Activated CD4-positive, alpha-beta T cell treated with anti-CD3 and anti-CD28 coated beads, Interleukin-2, amount 10 ng/mL, durations not matched to agents 7 days and 5 days (primary cell): Measurements from ENCODE around the gene HABP2. TPM values are rescaled to one million over a fixed set of nuclear protein-coding genes. Genes with fewer than 3 reads are reported as not detected.

Source experiments
- CTCF ChIA-PET: fragments of 350-600 bp; sonication (Branson Sonifier 250); formaldehyde crosslinking; loops from one replicate; lab custom pipeline; 2021; ENCODE audit warnings: antibody characterized with exemption; lab: Charles Lee
- POLR2A ChIA-PET: fragments of 350-600 bp; sonication (Branson Sonifier 250); formaldehyde crosslinking; loops from one replicate; lab custom pipeline; 2021; ENCODE audit warnings: antibody characterized with exemption; lab: Charles Lee
- DNase-seq: peaks from one replicate; pipeline ENCODE4 v3.0.0-alpha.2; 2020
- H3K27ac Mint-ChIP-seq: one replicate; pipeline ENCODE4 v1.8.0; 2021; ENCODE audit warnings: mild to moderate bottlenecking, moderate library complexity, mixed read lengths
- H3K27me3 Mint-ChIP-seq: one replicate; pipeline ENCODE4 v1.8.0; 2021; ENCODE audit warnings: mixed read lengths
- H3K36me3 Mint-ChIP-seq: one replicate; pipeline ENCODE4 v1.8.0; 2021; ENCODE audit warnings: low read depth, mixed read lengths
- H3K4me1 Mint-ChIP-seq: one replicate; pipeline ENCODE4 v1.8.0; 2021; ENCODE audit warnings: mixed read lengths
- H3K4me3 Mint-ChIP-seq: one replicate; pipeline ENCODE4 v1.8.0; 2021; ENCODE audit warnings: mild to moderate bottlenecking, moderate library complexity, mixed read lengths
- H3K9me3 Mint-ChIP-seq: one replicate; pipeline ENCODE4 v1.8.0; 2021; ENCODE audit warnings: mixed read lengths
- total RNA-seq, 2 experiments: library from RNA; stranded (reverse); gene quantifications; one replicate each; pipeline ENCODE4 v1.2.3, GENCODE V29; 2021

HABP2 gene
- total RNA-seq: not detected

DNA sequence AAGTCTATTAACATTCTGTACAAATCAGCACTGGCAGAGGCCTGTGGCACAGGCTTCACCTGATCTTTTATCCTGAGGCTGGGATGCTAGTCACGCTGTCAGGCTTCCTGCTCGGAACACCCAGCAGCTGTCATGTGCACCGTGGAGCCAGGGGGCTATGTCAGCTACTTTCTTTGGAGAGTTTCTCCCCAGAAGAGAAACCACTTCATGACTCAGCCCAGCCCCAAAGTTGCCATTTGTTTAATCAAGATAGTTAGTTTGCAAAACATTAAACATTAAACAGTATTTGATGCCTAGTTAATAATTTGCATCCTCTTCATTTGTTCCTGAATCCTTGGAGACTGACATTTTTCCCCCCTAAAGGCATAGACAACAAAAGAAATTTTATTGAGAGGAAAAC, at the start of gene HABP2:
HABP2 (plus strand) TSS at position 353 of the 400 bp plus-strand sequence. CDS start 69 bp downstream, outside the sequence.
- H3K4me1 Mint-ChIP-seq: peaks cover 9% of the 10 kb centered on the region
- ChIA-PET CTCF (interaction anchor here (1.4 kb wide), 1 partner anchor 10 kb away, joined by 3 read pairs; no protein-coding TSS in a partner anchor), POLR2A (no interaction called here)
- no peak within 1 kb of the TSS for H3K4me3 Mint-ChIP-seq
- no peaks in the 10 kb centered on the region for H3K9me3 Mint-ChIP-seq
- no peak within 1 kb of the TSS for H3K27ac Mint-ChIP-seq
- no peaks in the 10 kb centered on the region for H3K36me3 Mint-ChIP-seq
- DNase-seq: no peak
- H3K27me3 Mint-ChIP-seq: peaks cover 19% of the 10 kb centered on the region

DNA sequence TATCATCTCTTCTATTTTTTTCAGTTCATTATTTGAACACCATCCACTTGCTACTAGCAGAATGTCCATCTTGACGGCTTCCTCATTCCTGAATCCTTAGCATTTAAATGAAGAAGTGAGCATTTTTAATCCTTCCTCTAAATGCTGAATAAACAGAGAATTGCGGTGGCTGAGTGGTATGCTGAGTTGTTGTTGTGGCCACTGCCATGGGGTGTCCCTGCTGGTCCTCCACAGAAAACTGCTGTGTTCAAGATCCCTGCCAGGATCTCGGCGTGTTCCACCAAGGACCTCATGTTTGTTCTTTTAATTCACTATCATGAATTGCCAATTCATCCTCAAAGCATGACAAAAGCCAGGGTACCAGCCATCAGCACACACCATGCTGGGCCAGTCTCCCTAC, 48.9 kb upstream of the HABP2 start:
- Mint-ChIP-seq H3K9me3 (no peaks in the 10 kb centered on the region), H3K4me3 (no peak overlapping the region), H3K27ac (no peak overlapping the region), H3K4me1 (peaks cover 2% of the 10 kb centered on the region), H3K36me3 (no peaks in the 10 kb centered on the region), H3K27me3 (peaks cover 6% of the 10 kb centered on the region)
- ChIA-PET CTCF (interaction anchor here (0.6 to 0.7 kb wide), 3 partner anchors 54 to 730 kb away, joined by 3 to 4 read pairs (median 3); no protein-coding TSS in a partner anchor), POLR2A (no interaction called here)
- DNase-seq: no peak

DNA sequence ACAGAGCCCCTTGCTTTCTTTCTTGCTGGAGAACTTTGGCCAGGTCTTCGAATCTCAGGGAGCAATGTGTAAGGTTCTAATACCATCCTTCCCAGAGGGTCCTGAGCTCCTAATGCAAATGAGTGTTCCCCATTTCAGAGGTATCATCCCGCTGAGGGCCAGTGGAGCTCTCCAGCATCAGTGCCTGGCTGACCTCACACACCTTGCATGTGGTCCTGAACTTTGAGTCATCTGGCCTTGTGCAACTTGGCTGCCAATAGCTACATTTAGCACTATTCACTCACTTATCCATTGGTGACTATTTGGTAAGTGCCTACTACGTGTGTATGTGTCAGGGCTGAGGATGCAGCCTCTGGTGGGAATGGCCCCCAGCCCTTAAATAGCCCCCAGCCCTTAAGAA, 48.4 kb upstream of the HABP2 start:
- CTCF ChIA-PET: interaction anchor here (0.6 kb wide), 1 partner anchor 730 kb away, joined by 4 read pairs; no protein-coding TSS in a partner anchor

DNA sequence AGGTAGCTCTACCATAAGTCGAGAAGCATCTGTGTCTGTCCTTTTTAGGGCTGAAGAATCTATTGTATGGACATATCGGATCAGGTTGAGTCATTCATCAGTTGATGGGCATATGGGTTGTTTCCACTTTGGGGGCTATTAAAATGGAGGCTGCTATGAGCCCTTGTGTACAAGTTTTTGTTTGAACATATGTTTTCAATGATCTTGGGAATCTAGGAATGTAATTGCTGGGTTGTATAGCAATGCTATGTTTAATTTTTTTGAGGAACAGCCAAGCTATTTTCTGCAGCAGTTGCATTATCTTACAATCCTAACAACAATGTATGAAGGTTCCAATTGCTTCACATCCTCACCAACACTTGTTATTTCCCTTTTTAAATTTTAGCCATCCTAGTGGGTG, 46.4 kb upstream of the HABP2 start:
- CTCF ChIA-PET: no interaction called here
- H3K27ac Mint-ChIP-seq: no peak overlapping the region

More for the DNA sequence above, 48.4 kb upstream of the HABP2 start:
- Mint-ChIP-seq H3K27me3 (peaks cover 6% of the 10 kb centered on the region), H3K27ac (no peak overlapping the region), H3K4me1 (no peaks in the 10 kb centered on the region), H3K4me3 (no peak overlapping the region), H3K9me3 (no peaks in the 10 kb centered on the region), H3K36me3 (no peaks in the 10 kb centered on the region)
- POLR2A ChIA-PET: no interaction called here
- DNase-seq: no peak

DNA sequence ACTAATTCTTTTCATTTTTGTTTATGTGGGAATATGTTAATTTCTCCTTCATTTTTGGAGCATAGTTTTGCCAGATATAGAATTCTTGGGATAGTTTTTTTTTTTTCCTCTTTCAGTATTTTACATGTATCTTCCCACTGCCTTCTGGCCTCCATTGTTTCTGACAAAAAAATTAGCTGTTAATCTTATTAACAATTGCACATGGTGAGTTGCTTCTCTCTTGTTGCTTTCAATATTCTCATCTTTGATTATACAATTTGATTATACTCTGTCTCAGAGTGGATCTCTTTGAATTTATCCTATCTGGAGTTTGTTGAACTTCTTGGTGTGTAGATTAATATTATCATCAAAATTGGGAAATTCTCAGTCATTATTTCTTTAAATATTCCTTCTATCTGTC, 41.4 kb upstream of the HABP2 start:
- Mint-ChIP-seq H3K27me3 (peaks cover 9% of the 10 kb centered on the region), H3K4me3 (no peak overlapping the region), H3K4me1 (no peaks in the 10 kb centered on the region), H3K36me3 (no peaks in the 10 kb centered on the region), H3K27ac (no peak overlapping the region), H3K9me3 (peaks cover 7% of the 10 kb centered on the region)
- ChIA-PET CTCF (no interaction called here), POLR2A (no interaction called here)
- no peak for DNase-seq

More for the DNA sequence above, 46.4 kb upstream of the HABP2 start:
- H3K36me3 Mint-ChIP-seq: no peaks in the 10 kb centered on the region
- H3K9me3 Mint-ChIP-seq: peaks cover 1% of the 10 kb centered on the region
- peaks cover 7% of the 10 kb centered on the region for H3K27me3 Mint-ChIP-seq
- no peak for DNase-seq
- no peak overlapping the region for H3K4me3 Mint-ChIP-seq
- no peaks in the 10 kb centered on the region for H3K4me1 Mint-ChIP-seq
- POLR2A ChIA-PET: no interaction called here

DNA sequence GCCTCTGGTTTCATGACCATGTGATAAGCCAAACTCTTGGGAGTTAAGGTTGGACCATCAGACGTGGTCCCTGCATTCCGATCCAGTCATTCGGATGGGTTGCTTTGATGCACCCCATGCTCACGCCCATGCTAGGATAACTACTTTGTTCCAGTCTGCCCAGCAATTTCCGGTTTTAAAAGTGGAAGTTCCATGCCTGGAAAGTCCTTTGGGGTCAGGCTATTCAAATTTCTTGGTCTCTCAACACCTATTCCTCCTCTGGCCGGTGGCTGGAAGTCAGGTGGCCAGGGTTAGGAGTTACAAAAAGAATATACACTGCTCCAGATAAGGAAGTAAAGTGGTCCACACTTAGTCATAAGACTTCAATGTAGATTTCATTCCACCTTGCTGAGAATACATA, 37.7 kb upstream of the HABP2 start:
- peaks cover 7% of the 10 kb centered on the region for H3K27me3 Mint-ChIP-seq
- CTCF ChIA-PET: no interaction called here
- no peak overlapping the region for H3K4me3 Mint-ChIP-seq
- no peaks in the 10 kb centered on the region for H3K36me3 Mint-ChIP-seq
- H3K4me1 Mint-ChIP-seq: no peaks in the 10 kb centered on the region
- no peak overlapping the region for H3K27ac Mint-ChIP-seq
- H3K9me3 Mint-ChIP-seq: peaks cover 7% of the 10 kb centered on the region
- POLR2A ChIA-PET: no interaction called here
- no peak for DNase-seq

GRCh38 chr10:113515601-113516000, 37.3 kb upstream of the HABP2 start:
- H3K27ac Mint-ChIP-seq: no peak overlapping the region
- ChIA-PET POLR2A (no interaction called here), CTCF (no interaction called here)

GRCh38 chr10:113516061-113516460, 36.8 kb upstream of the HABP2 start:
- H3K4me3 Mint-ChIP-seq: no peak overlapping the region
- POLR2A ChIA-PET: no interaction called here
- no peak overlapping the region for H3K27ac Mint-ChIP-seq
- peaks cover 10% of the 10 kb centered on the region for H3K27me3 Mint-ChIP-seq
- peaks cover 7% of the 10 kb centered on the region for H3K9me3 Mint-ChIP-seq
- CTCF ChIA-PET: no interaction called here
- H3K36me3 Mint-ChIP-seq: no peaks in the 10 kb centered on the region
- no peaks in the 10 kb centered on the region for H3K4me1 Mint-ChIP-seq
- no peak for DNase-seq

More at GRCh38 chr10:113515601-113516000, 37.3 kb upstream of the HABP2 start:
- Mint-ChIP-seq H3K9me3 (peaks cover 7% of the 10 kb centered on the region), H3K4me1 (no peaks in the 10 kb centered on the region), H3K4me3 (no peak overlapping the region), H3K36me3 (no peaks in the 10 kb centered on the region), H3K27me3 (peaks cover 7% of the 10 kb centered on the region)
- no peak for DNase-seq

DNA sequence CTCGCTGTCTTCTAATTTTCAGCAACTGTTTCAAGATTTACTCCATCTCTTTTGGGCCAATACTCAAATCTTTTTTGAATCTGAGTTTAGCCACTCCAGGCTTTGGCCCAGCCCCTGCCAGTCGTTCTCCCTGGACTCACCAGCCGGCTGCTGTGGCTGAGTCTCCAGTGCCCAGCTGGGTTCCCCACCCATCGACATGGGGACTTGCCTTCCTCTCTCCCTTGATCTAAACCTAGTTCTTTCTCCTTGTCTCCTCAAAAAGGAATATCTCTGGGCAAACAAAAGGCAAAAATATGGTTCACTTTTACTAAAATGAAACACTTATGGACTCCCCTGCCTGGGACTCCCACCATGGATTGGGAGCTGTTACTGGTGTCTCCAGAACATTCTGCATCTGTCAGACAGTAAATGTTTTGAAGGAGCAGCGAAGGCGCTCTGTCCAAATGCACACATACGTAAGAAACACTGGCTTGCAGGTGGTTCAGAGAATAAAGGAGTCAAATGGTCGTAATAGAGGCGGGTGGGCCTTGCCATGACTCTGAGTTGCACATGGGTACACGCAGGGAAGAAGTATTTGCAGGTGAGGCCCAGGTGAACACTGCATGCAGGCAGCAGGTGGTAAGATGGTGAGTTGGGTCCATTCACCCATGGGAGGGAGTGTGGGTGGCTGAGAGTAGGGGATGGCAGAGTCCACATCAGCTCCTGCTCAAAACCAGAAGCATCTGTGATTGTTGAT, 35.5 kb upstream of the HABP2 start:
- Mint-ChIP-seq H3K4me3 (no peak overlapping the region), H3K4me1 (no peaks in the 10 kb centered on the region), H3K27me3 (peaks cover 6% of the 10 kb centered on the region), H3K27ac (no peak overlapping the region), H3K9me3 (no peaks in the 10 kb centered on the region), H3K36me3 (no peaks in the 10 kb centered on the region)
- DNase-seq: no peak
- CTCF ChIA-PET: interaction anchor here (0.6 kb wide), 1 partner anchor 346 kb away, joined by 3 read pairs; no protein-coding TSS in a partner anchor
- POLR2A ChIA-PET: no interaction called here

DNA sequence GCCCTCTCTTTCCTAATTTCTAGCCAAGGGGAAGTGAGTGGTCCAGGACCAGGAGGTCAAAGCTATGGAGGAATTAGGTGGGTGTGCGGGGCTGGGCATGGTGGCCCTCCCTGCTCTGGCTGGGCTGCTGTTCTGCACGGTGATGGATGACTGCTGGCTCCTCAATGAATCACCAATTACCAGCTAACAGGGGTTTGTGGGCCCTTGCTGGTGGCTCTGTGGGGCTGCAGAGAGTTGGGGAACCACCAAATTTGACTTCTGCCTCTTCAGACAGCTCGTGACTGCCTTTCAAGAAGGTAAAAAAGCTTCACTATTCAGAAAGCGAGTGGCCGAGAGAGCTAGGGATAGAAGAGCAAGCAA, 35.0 kb upstream of the HABP2 start:
- no peak overlapping the region for H3K27ac Mint-ChIP-seq

DNA sequence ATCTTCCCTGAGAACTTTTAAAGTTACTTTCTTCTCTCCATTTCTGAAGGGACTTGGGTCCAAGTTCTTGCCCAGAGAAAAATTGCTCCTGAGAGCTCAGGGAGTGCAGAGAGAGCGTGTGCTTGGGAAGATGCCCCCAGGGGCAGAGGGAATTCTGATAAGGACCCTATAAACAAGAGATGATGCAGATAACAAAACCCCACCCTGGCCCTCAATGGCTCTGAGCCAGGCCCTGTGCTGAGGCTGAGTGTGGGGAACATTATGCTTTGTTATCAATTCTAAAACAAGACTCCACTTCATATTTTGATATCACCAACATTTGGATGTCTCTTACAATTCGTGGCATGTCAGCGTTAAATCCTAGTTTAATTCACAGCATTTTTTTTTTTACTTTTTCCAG, 34.4 kb upstream of the HABP2 start:
- ChIA-PET POLR2A (no interaction called here), CTCF (no interaction called here)
- Mint-ChIP-seq H3K27ac (no peak overlapping the region), H3K4me1 (no peaks in the 10 kb centered on the region), H3K4me3 (no peak overlapping the region), H3K27me3 (peaks cover 5% of the 10 kb centered on the region), H3K9me3 (no peaks in the 10 kb centered on the region), H3K36me3 (no peaks in the 10 kb centered on the region)
- no peak for DNase-seq

More for the DNA sequence above, 35.0 kb upstream of the HABP2 start:
- no peak for DNase-seq
- ChIA-PET POLR2A (no interaction called here), CTCF (interaction anchor here (0.6 kb wide), 1 partner anchor 347 kb away, joined by 3 read pairs; no protein-coding TSS in a partner anchor)
- Mint-ChIP-seq H3K4me1 (no peaks in the 10 kb centered on the region), H3K27me3 (peaks cover 5% of the 10 kb centered on the region), H3K9me3 (no peaks in the 10 kb centered on the region), H3K36me3 (no peaks in the 10 kb centered on the region), H3K4me3 (no peak overlapping the region)

- CTCF ChIA-PET: no interaction called here
These were observed 33.8 kb upstream of the HABP2 start for GRCh38 chr10:113518816-113519591.

DNA sequence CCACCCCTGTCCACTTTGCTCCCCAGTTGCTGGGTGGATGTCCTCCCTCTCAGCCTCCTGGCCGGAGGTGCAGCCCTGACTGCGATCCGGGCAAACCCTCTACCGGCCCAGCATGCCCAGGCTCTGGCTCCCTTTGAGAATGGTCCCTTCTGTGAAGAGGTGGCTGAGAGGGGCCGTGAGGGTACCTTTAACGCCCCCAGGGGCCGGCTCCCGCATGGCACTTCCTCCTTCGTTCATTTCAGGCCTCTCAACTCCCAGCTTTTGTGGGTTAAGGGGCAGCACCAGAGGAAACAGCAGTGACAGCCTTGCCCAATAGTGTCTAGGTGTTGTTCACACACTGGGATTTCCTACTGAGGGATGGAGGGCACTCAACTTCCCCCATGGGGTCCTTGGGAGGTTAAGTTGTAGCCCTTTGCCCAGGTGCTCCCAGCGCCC, 33.2 kb upstream of the HABP2 start:
- no peaks in the 10 kb centered on the region for H3K36me3 Mint-ChIP-seq
- DNase-seq: no peak
- ChIA-PET CTCF (no interaction called here), POLR2A (no interaction called here)
- H3K4me1 Mint-ChIP-seq: no peaks in the 10 kb centered on the region
- H3K4me3 Mint-ChIP-seq: no peak overlapping the region
- H3K27ac Mint-ChIP-seq: no peak overlapping the region
- peaks cover 5% of the 10 kb centered on the region for H3K27me3 Mint-ChIP-seq
- H3K9me3 Mint-ChIP-seq: no peaks in the 10 kb centered on the region

More at GRCh38 chr10:113518816-113519591, 33.8 kb upstream of the HABP2 start:
- Mint-ChIP-seq H3K4me3 (no peak overlapping the region), H3K27me3 (peaks cover 5% of the 10 kb centered on the region), H3K36me3 (no peaks in the 10 kb centered on the region), H3K9me3 (no peaks in the 10 kb centered on the region), H3K4me1 (no peaks in the 10 kb centered on the region), H3K27ac (no peak overlapping the region)
- POLR2A ChIA-PET: no interaction called here
- DNase-seq: no peak
